GM21390 (cell line): ENCODE results near the gene KRTAP9-3.
"Not testable (repeated sequence)": the region's sequence is repeated elsewhere in the genome, so short reads cannot be mapped to it uniquely, and the experiment has no call there.

Source experiments
- ATAC-seq: cut with Tn5 transposase; IDR thresholded peaks from one replicate; pipeline ENCODE4 v1.9.1; 2021; ENCODE audit not compliant: unreplicated experiment

Gene KRTAP9-3

DNA sequence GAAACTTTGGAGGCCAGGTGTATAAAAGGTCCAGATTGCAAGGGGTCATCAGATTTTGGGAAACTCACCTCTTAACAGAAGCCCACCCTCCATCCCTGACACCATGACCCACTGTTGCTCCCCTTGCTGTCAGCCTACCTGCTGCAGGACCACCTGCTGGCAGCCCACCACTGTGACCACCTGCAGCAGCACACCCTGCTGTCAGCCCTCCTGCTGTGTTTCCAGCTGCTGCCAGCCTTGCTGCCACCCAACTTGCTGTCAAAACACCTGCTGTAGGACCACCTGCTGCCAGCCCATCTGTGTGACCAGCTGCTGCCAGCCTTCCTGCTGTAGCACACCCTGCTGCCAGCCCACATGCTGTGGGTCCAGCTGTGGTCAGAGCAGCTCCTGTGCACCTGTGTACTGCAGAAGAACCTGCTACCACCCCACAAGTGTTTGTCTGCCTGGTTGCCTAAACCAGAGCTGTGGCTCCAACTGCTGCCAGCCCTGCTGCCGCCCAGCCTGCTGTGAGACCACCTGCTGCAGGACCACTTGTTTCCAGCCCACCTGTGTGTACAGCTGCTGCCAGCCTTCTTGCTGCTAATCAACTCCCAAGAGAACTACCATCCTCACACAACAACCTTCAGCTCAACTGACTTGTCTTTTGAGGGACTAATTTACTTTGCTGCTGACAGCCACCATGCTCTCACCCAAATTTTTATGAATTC lies at the start of gene KRTAP9-3:
Gene KRTAP9-3 (plus strand): TSS at position 51 of the 707 bp plus-strand sequence. CDS start 53 bp downstream, at position 104.
- ATAC-seq, result not testable (repeated sequence)

GRCh38 chr17:41184480-41184961 lies 47.7 kb upstream of the KRTAP9-3 start, which contains the start of gene KRTAP4-1:
Gene KRTAP4-1, minus strand, starts transcription at chr17:41184911. Its CDS starts 57 bp downstream, at chr17:41184854.
- ATAC-seq, result no peak

DNA sequence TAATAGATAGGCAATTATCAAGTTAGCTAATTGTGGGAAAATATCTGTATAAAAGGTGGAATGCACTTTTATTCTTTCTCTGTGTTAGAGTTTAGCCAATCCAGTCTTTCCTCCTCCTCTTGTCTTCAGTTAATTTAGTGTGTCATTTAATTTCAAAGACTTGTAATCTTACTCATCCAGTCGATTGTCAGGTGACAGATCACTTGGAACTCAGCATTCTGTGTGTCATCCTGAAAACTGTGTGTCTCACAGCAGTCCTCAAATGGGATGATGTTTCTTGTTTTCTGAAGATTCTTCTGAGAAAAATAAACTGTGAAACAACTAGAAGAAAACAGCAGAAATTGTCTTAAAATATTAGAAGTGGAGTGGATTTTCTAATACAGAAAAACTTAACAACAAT lies 47.2 kb upstream of the KRTAP9-3 start:
- no peak for ATAC-seq

DNA sequence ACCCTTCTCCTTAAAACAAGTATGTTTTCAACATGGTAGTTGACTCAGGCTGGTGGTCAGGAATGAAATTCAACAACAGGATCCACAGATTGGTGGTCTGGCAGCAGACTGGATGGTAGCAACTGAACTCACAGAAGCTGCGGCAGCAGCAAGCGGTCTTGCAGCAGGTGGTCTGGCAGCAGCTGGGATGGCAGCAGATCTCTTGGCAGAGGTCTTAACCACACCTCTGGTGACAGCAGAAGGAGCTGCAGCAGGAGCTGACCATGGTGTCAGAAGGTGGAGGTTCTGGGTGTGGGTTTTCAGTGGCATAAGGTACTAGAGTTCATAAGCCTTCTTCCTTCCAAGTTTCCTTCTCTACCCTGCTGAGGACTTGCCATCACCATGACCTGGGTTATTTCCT lies 45.4 kb upstream of the KRTAP9-3 start:
- ATAC-seq, result no peak

DNA sequence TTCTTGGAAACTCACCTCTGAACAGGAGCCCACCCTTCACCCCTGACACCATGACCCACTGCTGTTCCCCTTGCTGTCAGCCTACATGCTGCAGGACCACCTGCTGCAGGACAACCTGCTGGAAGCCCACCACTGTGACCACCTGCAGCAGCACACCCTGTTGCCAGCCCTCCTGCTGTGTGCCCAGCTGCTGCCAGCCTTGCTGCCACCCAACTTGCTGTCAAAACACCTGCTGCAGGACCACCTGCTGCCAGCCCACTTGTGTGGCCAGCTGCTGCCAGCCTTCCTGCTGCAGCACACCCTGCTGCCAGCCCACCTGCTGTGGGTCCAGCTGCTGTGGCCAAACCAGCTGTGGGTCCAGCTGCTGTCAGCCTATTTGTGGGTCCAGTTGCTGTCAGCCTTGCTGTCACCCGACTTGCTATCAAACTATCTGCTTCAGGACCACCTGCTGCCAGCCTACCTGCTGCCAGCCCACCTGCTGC lies 42.4 kb upstream of the KRTAP9-3 start, which contains the start of gene KRTAP9-1:
Gene KRTAP9-1 (plus strand): TSS at position 51 of the 482 bp plus-strand sequence. CDS start 0 bp downstream, at position 51.
- ATAC-seq, result not testable (repeated sequence)

DNA sequence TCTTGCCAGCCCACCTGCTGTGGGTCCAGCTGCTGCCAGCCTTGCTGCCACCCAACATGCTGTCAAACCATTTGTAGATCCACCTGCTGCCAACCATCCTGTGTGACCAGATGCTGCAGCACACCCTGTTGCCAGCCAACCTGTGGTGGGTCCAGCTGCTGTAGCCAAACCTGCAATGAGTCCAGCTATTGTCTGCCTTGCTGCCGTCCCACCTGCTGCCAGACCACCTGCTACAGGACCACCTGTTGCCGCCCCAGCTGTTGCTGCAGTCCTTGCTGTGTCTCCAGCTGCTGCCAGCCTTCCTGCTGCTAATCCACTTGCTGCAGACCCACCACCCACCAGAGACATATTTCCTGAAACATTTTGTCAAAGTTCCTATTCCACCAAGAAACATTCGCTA lies 41.9 kb upstream of the KRTAP9-3 start:
- no peak for ATAC-seq

DNA sequence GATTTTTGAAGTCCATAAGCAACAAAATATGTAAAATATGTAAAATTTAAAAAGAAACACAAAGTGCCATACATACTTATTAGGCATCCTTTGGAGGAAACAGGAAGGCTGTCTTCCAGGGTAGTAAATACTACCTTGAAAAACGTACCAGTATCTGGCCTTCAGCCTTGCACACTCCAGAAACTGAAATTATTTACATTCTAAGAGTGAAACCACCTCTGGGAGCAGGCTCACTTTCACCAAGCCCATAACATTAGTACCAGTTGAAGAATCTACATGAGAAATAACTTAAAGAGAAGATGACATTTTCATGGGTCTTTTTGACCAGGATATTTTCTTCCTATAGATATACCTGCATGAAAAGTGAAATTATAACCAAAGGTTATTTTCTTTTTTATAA lies 36.2 kb upstream of the KRTAP9-3 start:
- no peak for ATAC-seq

GRCh38 chr17:41199421-41200078 lies 32.7 kb upstream of the KRTAP9-3 start:
- no peak for ATAC-seq

- no peak for ATAC-seq
Observed at GRCh38 chr17:41211845-41212466, 20.3 kb upstream of the KRTAP9-3 start.

DNA sequence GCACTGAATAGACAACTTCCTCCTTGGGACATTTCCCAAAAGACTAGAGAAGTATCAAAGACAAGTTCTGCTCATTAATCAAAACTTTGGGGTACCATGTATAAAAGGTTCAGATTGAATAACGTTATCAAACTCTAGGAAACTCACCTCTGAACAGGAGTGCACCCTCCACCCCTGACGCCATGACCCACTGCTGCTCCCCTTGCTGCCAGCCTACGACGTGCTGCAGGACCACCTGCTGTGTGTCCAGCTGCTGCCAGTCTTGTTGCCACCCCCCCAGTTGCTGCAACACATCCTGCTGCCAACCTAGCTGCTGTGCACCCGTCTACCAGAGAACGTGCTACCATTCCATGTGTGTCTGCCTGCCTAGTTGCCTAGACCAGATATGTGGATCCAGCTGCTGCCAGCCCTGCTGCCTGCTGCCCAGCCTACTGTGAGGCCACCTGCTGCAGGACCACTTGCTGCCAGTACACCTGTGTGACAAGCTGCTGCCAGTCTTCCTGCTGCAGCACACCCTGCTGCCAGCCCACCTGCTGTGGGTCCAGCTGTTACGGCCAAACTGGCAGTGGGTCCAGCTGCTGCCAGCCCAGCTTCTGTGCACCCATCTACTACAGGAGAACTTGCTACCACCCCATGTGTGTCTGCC lies 19.6 kb upstream of the KRTAP9-3 start:
- no peak for ATAC-seq

DNA sequence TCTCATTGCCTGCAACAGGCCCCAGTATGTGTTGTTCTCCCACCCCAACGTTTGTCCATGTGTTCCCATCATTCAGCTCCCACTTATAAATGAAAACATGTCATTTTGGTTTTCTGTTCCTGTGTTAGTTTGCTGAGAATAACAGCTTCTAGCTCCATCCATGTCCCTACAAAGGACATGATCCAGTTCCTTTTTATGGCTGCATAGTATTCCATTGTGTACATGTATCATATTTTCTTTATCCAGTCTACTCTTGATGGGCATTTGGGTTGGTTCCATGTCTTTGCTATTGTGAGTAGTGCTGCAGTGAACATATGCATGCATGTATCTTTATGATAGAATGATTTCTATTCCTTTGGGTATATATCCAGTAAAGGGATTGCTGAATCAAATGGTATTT lies 16.6 kb upstream of the KRTAP9-3 start:
- no peak for ATAC-seq

GRCh38 chr17:41223821-41224220 lies 8.4 kb upstream of the KRTAP9-3 start:
- ATAC-seq, result no peak

GRCh38 chr17:41226051-41226450 lies 6.2 kb upstream of the KRTAP9-3 start:
- no peak for ATAC-seq

GRCh38 chr17:41226598-41227095 lies 5.6 kb upstream of the KRTAP9-3 start, which contains the start of gene KRTAP9-2:
Gene KRTAP9-2, plus strand, starts transcription at chr17:41226648. Its CDS starts 7 bp downstream, at chr17:41226655.
- ATAC-seq, result not testable (repeated sequence)

DNA sequence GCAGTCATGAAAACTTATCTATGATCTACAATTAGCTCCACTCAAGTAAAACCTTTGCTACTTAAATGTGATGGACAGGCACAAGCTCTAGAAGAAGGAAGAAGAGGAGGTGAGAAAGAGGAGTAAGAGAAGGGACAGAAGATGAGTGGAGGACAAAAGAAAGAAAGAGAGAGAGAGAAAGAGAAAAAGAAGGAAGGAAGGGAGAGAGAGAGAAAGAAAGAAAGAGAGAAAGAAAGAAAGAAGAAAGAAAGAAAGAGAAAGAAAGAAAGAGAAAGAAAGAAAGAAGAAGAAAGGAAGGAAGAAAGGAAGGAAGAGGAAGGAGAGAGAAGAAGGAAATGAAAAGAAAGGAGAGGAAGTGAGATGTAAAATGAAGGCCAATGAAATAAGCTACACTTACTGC lies 2.2 kb upstream of the KRTAP9-3 start:
- no peak for ATAC-seq

GRCh38 chr17:41231731-41232130 lies 518 bp upstream of the KRTAP9-3 start:
- ATAC-seq, result no peak

DNA sequence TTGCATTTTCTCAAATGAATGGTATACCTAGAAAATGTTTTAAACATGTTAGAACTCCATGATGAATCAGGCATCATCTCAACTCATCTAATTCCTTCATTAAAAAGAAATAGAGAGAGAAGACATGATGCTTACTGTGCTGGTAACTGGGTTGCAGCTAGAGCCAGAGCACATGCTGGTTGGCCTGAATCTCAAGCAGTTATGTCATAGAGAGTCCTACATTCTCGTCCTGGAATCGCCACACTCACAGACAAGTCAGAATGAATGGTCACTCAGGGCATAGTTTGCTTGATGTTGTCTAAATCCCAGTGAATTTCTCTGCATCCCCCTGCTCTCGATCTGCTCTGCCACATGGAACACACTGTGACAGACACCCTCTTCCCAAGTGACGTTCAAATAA lies 4.9 kb downstream of the KRTAP9-3 start:
- ATAC-seq, result not testable (repeated sequence)

GRCh38 chr17:41237949-41238437 lies 5.7 kb downstream of the KRTAP9-3 start, which contains the start of gene KRTAP9-8:
Gene KRTAP9-8, plus strand, starts transcription at chr17:41237999. Its CDS starts 53 bp downstream, at chr17:41238052.
- ATAC-seq, result not testable (repeated sequence)

- not testable (repeated sequence) for ATAC-seq
Observed at GRCh38 chr17:41246995-41247787, 14.9 kb downstream of the KRTAP9-3 start.
